HG03045 (cell line): ENCODE measurements around the gene SLC25A5.
"Not testable (repeated sequence)": the region's sequence is repeated elsewhere in the genome, so short reads cannot be mapped to it uniquely, and the experiment has no call there.

ENCODE experiments used
- ATAC-seq: cut with Tn5 transposase; IDR thresholded peaks from one replicate; pipeline ENCODE4 v1.9.1; 2021; ENCODE audit warnings: mild to moderate bottlenecking, moderate library complexity; ENCODE audit not compliant: unreplicated experiment

The SLC25A5 gene

GRCh38 chrX:119502727-119503483 is 34.7 kb downstream of the SLC25A5 start:
- ATAC-seq, result no peak

- no peak for ATAC-seq
Observed at GRCh38 chrX:119503484-119503861, 35.2 kb downstream of the SLC25A5 start.

GRCh38 chrX:119505145-119505544 is 36.9 kb downstream of the SLC25A5 start:
- ATAC-seq, result not testable (repeated sequence)

- ATAC-seq, result no peak
Observed at GRCh38 chrX:119505945-119506344, 37.7 kb downstream of the SLC25A5 start.

- ATAC-seq, result no peak
Observed at GRCh38 chrX:119507206-119507605, 39.0 kb downstream of the SLC25A5 start.

- no peak for ATAC-seq
Observed at GRCh38 chrX:119512146-119512800, 44.0 kb downstream of the SLC25A5 start.

- no peak for ATAC-seq
Observed at GRCh38 chrX:119516157-119516702, 48.0 kb downstream of the SLC25A5 start.

GRCh38 chrX:119518371-119518770 is 50.1 kb downstream of the SLC25A5 start:
- no peak for ATAC-seq
